Stimulated activated CD8-positive, alpha-beta memory T cell treated with anti-CD3 and anti-CD28 coated beads, Interleukin-4, amount 100 ng/mL, for 4 hours (primary cell): ENCODE results near the gene LHFPL6.
"Not testable (repeated sequence)": the region's sequence is repeated elsewhere in the genome, so short reads cannot be mapped to it uniquely, and the experiment has no call there.

Experiments used
- DNase-seq, 2 donors: peaks; one replicate each; pipeline ENCODE4 v3.0.0-alpha.2; 2020; ENCODE audit warnings: low read depth in 2 of 2, low spot score in 1 of 2

LHFPL6 gene

DNA sequence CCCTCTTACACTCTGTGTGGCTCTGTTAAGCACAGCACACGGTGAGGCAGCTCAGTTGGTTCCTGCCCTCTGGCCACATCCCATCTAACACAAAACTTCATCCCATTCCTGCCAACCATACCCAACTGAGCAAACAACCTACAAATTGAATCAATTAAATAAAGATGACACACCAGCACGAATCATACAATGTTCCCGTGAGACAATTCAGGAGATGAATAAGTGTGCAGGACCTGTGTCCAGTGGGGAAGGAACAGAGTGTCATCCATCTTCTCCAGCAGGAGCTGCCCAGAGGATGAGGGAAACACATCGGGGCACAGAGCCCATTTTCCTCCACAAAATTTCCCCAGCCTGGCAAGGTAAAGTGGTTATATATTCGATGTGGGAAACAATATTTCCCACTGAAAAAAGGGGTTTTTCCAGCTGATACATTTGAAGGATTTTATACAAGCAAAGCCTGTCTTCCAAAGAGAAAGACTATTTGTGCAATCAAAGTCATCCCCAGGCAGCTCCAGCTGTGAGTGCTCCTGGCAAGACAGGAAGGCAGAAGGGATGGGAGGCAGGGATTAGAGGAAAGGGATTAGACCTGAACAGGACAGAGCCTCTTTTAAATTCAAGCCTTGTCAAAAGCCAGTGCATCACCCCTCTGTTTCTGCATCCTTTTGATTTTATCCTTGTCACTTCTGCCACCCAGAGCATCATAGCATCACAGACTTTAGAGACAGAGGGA is 240.2 kb downstream of the LHFPL6 start:
- no peak for DNase-seq

- no peak for DNase-seq
These were observed 249.0 kb downstream of the LHFPL6 start for GRCh38 chr13:39353988-39354387.

GRCh38 chr13:39350461-39350881 is 252.5 kb downstream of the LHFPL6 start:
- DNase-seq: no peak

GRCh38 chr13:39349391-39349960 is 253.5 kb downstream of the LHFPL6 start:
- no peak for DNase-seq

GRCh38 chr13:39347926-39348901 is 254.8 kb downstream of the LHFPL6 start:
- DNase-seq: no peak

- DNase-seq: no peak
These were observed 257.0 kb downstream of the LHFPL6 start for GRCh38 chr13:39345982-39346381.

DNA sequence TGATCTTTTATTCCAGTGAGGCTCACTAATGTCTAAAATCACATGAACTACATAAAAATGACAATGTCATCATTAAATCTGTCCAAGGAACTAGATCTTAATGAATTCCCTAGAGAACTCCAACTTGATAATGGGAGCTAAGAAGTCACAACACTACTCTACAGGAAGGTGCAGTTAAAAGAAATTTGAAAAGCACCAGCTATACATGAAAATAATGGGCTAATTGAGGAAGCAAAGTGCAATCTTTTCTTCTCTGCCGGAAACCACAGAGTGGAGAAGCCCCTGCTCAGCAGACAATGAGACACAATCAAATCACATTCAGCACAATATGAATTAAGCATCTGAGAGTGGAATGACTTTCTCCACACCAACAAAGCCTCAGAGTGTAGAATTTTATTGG is 261.7 kb downstream of the LHFPL6 start:
- DNase-seq: no peak

DNA sequence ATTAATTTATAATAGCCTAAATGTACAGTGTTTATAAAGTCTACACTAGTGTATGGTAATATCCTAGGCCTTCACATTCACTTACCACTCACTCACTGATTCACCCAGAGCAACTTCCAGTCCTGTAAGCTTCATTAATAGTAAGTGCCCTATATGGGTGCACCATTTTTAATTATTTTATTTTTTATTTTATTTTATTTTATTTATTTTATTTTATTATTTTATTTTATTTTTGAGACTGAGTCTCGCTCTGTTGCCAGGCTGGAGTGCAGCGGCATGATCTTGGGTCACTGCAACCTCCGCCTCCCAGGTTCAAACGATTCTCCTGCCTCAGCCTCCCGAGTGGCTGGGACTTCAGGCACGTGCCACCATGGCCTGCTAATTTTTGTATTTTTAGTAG is 264.9 kb downstream of the LHFPL6 start:
- DNase-seq: not testable (repeated sequence)

GRCh38 chr13:39336937-39337336 is 266.1 kb downstream of the LHFPL6 start:
- DNase-seq: no peak

GRCh38 chr13:39336207-39336606 is 266.8 kb downstream of the LHFPL6 start:
- DNase-seq: no peak

DNA sequence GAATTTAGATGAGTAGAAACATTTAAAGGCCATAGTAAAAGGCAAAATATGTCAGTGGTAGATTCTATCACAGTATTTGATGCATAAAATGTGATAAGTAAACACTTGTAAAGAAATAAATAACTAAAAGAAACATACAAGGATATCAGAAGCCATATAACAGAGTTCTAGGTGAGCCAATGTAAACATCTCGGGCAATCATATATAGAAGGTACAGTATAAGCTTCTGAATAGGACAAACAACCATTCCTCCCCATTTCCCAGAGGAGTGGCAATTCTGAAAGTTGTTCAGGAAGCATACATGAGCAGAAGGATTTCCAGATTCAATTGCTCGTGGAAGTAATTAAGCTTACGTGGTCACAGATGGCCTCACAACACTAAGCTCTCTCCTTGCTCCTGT is 267.3 kb downstream of the LHFPL6 start:
- DNase-seq: no peak

GRCh38 chr13:39330504-39330903 is 272.5 kb downstream of the LHFPL6 start:
- no peak for DNase-seq

GRCh38 chr13:39329182-39329639 is 273.8 kb downstream of the LHFPL6 start:
- DNase-seq: no peak

DNA sequence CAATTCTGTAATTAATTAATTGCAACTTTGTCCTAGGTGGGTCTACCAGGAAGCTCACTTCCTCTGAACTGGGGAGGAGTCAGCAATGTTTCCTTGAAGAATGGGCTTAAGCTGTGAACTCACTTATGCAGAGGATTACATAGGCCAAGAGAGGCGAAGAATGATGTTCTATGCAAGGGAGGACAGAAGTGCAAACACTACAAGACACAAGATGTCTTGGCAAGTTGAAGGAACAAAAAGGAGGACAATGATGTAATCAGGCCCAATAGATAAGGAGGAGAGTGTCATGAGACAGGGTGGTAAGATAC is 275.9 kb downstream of the LHFPL6 start:
- DNase-seq: no peak

- no peak for DNase-seq
These were observed 276.4 kb downstream of the LHFPL6 start for GRCh38 chr13:39326469-39327171.

DNA sequence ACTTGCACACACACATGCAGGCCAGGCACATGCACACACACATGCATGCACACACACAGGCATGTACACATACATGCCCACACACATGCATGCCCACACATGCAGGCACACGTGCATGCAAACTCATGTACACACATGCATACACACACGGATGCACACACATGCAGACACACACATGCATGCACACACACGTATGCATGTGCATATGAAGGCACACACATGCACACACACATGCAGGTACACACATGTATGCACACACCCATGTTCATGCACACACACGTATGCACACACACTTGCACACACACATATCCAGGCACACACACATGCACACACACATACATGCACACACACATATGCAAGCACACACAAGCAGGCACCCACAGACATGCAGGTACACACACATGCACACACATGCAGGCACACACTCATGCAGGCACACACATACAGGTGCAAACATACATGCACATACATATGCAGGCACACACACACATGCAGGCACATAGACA is 278.1 kb downstream of the LHFPL6 start:
- DNase-seq: no peak

DNA sequence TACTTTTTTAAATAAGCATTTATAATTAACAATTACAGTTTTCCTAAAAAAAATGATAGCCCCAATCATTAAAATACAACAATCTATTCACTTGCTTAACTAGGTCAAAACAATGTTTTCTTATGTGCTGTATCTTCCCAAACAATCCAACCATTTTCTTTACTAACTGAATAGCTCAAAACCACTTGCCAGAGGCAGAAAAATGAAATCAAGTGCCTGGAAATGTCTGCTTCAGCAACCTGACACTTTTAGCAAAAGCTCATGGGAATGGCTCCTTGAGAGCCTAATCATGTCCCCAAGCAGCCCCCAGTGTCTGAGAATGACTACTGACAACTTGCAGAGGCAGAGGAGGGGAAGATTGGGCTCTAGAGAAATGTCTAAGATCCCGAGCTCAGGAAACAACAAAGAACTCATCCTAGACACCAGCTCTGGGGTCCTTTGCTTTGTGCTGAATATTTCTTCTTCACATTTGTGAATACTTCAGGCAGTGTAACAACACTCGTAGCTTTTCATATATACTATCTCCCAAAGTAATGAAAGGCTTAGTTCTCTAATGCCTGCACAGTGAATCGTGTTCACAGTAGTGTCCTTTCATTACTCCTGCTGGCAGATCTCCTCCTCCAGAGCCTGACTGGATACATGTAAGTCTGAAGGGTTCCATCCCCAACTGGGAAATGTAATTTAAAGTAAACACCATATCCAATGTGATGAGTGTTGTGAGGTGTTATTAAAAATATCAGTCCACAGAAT is 280.0 kb downstream of the LHFPL6 start:
- no peak for DNase-seq

DNA sequence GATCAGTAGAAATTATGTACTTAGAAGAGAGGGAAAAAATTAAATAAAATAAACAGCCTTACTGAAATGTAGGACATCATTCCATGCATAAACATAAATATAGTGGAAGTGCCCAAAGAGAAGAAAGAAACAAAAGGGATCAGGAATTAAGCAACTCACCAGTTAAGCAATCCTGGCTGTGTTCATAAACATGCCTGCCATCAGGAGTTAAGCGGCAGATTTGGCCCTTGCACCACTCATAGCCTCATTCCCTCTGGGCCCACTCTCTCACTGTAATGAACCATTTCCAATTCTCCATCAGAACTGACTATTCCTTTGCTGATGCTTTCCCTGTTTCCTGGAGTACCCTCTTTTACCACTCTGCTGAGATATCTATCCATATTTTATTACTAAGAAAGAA is 281.4 kb downstream of the LHFPL6 start:
- DNase-seq: no peak

GRCh38 chr13:39318161-39318560 is 284.8 kb downstream of the LHFPL6 start:
- no peak for DNase-seq

DNA sequence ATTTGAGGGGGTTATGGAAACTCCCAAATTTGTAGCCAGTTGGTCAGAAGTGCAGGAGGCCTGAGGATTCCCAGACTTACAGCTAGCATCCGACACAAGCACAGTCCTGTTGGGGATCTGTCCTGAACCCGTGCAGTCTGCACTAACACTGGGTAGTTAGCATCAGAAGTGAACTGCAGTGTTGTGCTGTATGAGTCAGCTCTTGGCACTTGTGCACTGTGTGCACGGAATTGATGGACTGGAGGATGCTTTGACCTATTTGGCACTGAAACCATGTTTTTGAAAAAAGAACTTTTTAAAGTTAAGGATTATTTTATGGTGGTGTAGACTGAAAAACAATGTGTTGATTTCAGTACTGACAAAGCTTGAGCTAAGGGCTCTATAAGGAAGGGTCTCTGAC is 285.7 kb downstream of the LHFPL6 start:
- DNase-seq: no peak
